ENCODE measurements around the gene HOXC10. TPM values are rescaled to one million over a fixed set of nuclear protein-coding genes. Genes with fewer than 3 reads are reported as not detected.
A peak's percentile ranks its signal among the peaks of the same experiment; 100 is the strongest.

The HOXC10 gene
- total RNA-seq, 1 experiment from 2014 or later: 154 TPM

- POLR2A ChIA-PET: interaction anchor here (0.6 to 1.1 kb wide), 2 partner anchors 14 to 349 kb away, joined by 5 to 7 read pairs; no protein-coding TSS in a partner anchor
- Histone ChIP-seq H3K9me3 (ENCODE audit: control insufficient read depth, insufficient read depth, low read depth, low read length) (no peaks in the 10 kb centered on the region), H3K4me3 (ENCODE audit: low read depth in 2 of 2, low read length in 2 of 2) (no peak overlapping the region), H3K4me1 (ENCODE audit: control insufficient read depth, insufficient read depth, low read length) (peaks cover 89% of the 10 kb centered on the region), H3K27ac (ENCODE audit: low read length) (peak overlapping the region; percentile 100), H3K27me3 (ENCODE audit: control insufficient read depth, insufficient read depth, low read length) (no peaks in the 10 kb centered on the region), H3K36me3 (ENCODE audit: control insufficient read depth, insufficient read depth, low read length) (peaks cover 4% of the 10 kb centered on the region; the same call in 1 of the 2 replicates)
- CTCF ChIA-PET: no interaction called here
- in situ Hi-C loops (cut with HindIII; ENCODE audit: low pct_unique_long_range_greater_than_20kb, low sequenced_read_pairs): no loop called here
- TF ChIP-seq SIN3A (IDR thresholded peaks at IDR 0.05; ENCODE audit: borderline replicate concordance, insufficient read depth, low read depth, low read length): no peak
- no peak for TF ChIP-seq REST (IDR thresholded peaks at IDR 0.05; ENCODE audit: insufficient read depth in 1 of 2, low read depth in 2 of 2, low read length in 1 of 2)
- no peak for TF ChIP-seq TCF7L2 (IDR thresholded peaks at IDR 0.05; ENCODE audit: low read depth, low read length)
- TF ChIP-seq CTCF (IDR thresholded peaks at IDR 0.05): no peak
- TF ChIP-seq POLR2AphosphoS5 (IDR thresholded peaks at IDR 0.05; ENCODE audit: low read depth, low read length): no peak
- BruUV-seq (replicated peaks): no TSS peak
- DNase-seq (ENCODE audit: low read depth, low spot score) (no peak), ATAC-seq (no peak)
- intact Hi-C loops (cut with micrococcal nuclease; ENCODE audit: unreplicated experiment): no loop called here
Observed at GRCh38 chr12:53966385-53967133, 18.4 kb upstream of the HOXC10 start.

- Histone ChIP-seq H3K27me3 (ENCODE audit: control insufficient read depth, insufficient read depth, low read length) (no peaks in the 10 kb centered on the region), H3K27ac (ENCODE audit: low read length) (peak overlapping the region; percentile 100), H3K4me1 (ENCODE audit: control insufficient read depth, insufficient read depth, low read length) (peaks cover 99% of the 10 kb centered on the region), H3K36me3 (ENCODE audit: control insufficient read depth, insufficient read depth, low read length) (peaks cover 3% of the 10 kb centered on the region; the same call in 1 of the 2 replicates), H3K9me3 (ENCODE audit: control insufficient read depth, insufficient read depth, low read depth, low read length) (no peaks in the 10 kb centered on the region), H3K4me3 (ENCODE audit: low read depth in 2 of 2, low read length in 2 of 2) (peak overlapping the region; percentile 1 to 34; a peak in 2 of 4 replicates)
- no peak for ATAC-seq
- no peak for TF ChIP-seq SIN3A (IDR thresholded peaks at IDR 0.05; ENCODE audit: borderline replicate concordance, insufficient read depth, low read depth, low read length)
- TF ChIP-seq CTCF (IDR thresholded peaks at IDR 0.05): no peak
- no peak for TF ChIP-seq POLR2AphosphoS5 (IDR thresholded peaks at IDR 0.05; ENCODE audit: low read depth, low read length)
- no peak for TF ChIP-seq TCF7L2 (IDR thresholded peaks at IDR 0.05; ENCODE audit: low read depth, low read length)
- TF ChIP-seq REST (IDR thresholded peaks at IDR 0.05; ENCODE audit: insufficient read depth in 1 of 2, low read depth in 2 of 2, low read length in 1 of 2): no peak
- BruUV-seq (replicated peaks): no TSS peak
- CTCF ChIA-PET: no interaction called here
- intact Hi-C loops (cut with micrococcal nuclease; ENCODE audit: unreplicated experiment): no loop called here
- DNase-seq (ENCODE audit: low read depth, low spot score): no peak
- POLR2A ChIA-PET: no interaction called here
- in situ Hi-C loops (cut with HindIII; ENCODE audit: low pct_unique_long_range_greater_than_20kb, low sequenced_read_pairs): no loop called here
Observed at GRCh38 chr12:53967421-53967925, 17.5 kb upstream of the HOXC10 start.

Data from Panc1 (cell line).